GM23338 (cell line): ENCODE data around the gene MTARC1. TPM values are rescaled to one million over a fixed set of nuclear protein-coding genes. Genes with fewer than 3 reads are reported as not detected.

Experiments used
- ATAC-seq: fragments of 200-7000 bp; cut with Tn5 transposase; 3 replicates; pipeline ENCODE4 v1.9.1; 2020
- DNase-seq: peaks from one replicate; pipeline ENCODE4 v3.0.0-alpha.2; 2015; ENCODE audit warnings: low spot score
- H2AFZ ChIP-seq: fragments of 200-600 bp; sonication (generic); 2 replicates; pipeline ENCODE4 v1.8.0; 2016; ENCODE audit warnings: antibody characterized with exemption, mild to moderate bottlenecking, moderate library complexity
- H3F3A ChIP-seq: fragments of 200-600 bp; sonication (generic); replicated peaks from 2 replicates; pipeline ENCODE4 v1.8.0; 2017; ENCODE audit warnings: antibody characterized with exemption, mixed run types, low read depth
- H3K27ac ChIP-seq: fragments of 200-600 bp; sonication (generic); 2 replicates; pipeline ENCODE4 v1.6.1; 2016; ENCODE audit warnings: low read depth
- H3K27me3 ChIP-seq: fragments of 200-600 bp; sonication (generic); 2 replicates; pipeline ENCODE4 v1.8.0; 2016; ENCODE audit warnings: mild to moderate bottlenecking, mixed run types, moderate library complexity; ENCODE audit not compliant: insufficient read depth
- H3K36me3 ChIP-seq: fragments of 200-600 bp; sonication (generic); 2 replicates; pipeline ENCODE4 v1.8.0; 2016; ENCODE audit warnings: mild to moderate bottlenecking; ENCODE audit not compliant: insufficient read depth
- H3K4me1 ChIP-seq: fragments of 200-600 bp; sonication (generic); 2 replicates; pipeline ENCODE4 v1.8.0; 2016; ENCODE audit warnings: mild to moderate bottlenecking, moderate library complexity; ENCODE audit not compliant: insufficient read depth
- H3K4me2 ChIP-seq: fragments of 200-600 bp; sonication (generic); 2 replicates; pipeline ENCODE4 v1.7.1; 2017; ENCODE audit warnings: mixed run types
- H3K4me3 ChIP-seq: fragments of 200-600 bp; sonication (generic); 2 replicates; pipeline ENCODE4 v1.6.1; 2016; ENCODE audit warnings: mixed run types
- H3K79me2 ChIP-seq: fragments of 200-600 bp; sonication (generic); replicated peaks from 2 replicates; pipeline ENCODE4 v1.8.0; 2017; ENCODE audit warnings: mild to moderate bottlenecking; ENCODE audit not compliant: insufficient read depth
- H3K9me2 ChIP-seq: fragments of 200-600 bp; sonication (generic); 2 replicates; pipeline ENCODE4 v1.8.0; 2017; ENCODE audit not compliant: insufficient read depth
- H4K20me1 ChIP-seq: fragments of 200-600 bp; sonication (generic); replicated peaks from 2 replicates; pipeline ENCODE4 v1.8.0; 2017; ENCODE audit warnings: mild to moderate bottlenecking; ENCODE audit not compliant: insufficient read depth
- H3K27ac Mint-ChIP-seq: 2 replicates; pipeline ENCODE4 v1.8.0; 2020; ENCODE audit warnings: inconsistent platforms, mild to moderate bottlenecking, moderate library complexity, mixed read lengths
- H3K27me3 Mint-ChIP-seq: 3 replicates; pipeline ENCODE4 v1.8.0; 2022; ENCODE audit warnings: low read depth, mild to moderate bottlenecking, moderate library complexity, mixed read lengths, inconsistent platforms; ENCODE audit not compliant: insufficient read depth, poor library complexity
- H3K36me3 Mint-ChIP-seq: 3 replicates; pipeline ENCODE4 v1.8.0; 2021; ENCODE audit warnings: low read depth, mild to moderate bottlenecking, inconsistent platforms, moderate library complexity, mixed read lengths
- H3K4me1 Mint-ChIP-seq: 3 replicates; pipeline ENCODE4 v1.8.0; 2020; ENCODE audit warnings: mild to moderate bottlenecking, inconsistent platforms, mixed read lengths
- H3K4me3 Mint-ChIP-seq: 3 replicates; pipeline ENCODE4 v1.8.0; 2021; ENCODE audit warnings: moderate library complexity, mild to moderate bottlenecking, inconsistent platforms, mixed read lengths
- H3K9me3 Mint-ChIP-seq: 3 replicates; pipeline ENCODE4 v1.8.0; 2020; ENCODE audit warnings: moderate library complexity, mild to moderate bottlenecking, inconsistent platforms, mixed read lengths
- CREB1 ChIP-seq: fragments of 250-450 bp; sonication (Bioruptor Pico); IDR thresholded peaks from 2 replicates; pipeline ENCODE4 v1.5.0; 2020; ENCODE audit warnings: low read depth, mild to moderate bottlenecking, moderate library complexity
- EZH2 ChIP-seq: fragments of 200-600 bp; sonication (generic); IDR thresholded peaks from one replicate; pipeline ENCODE4 v1.8.0; 2017; ENCODE audit warnings: antibody characterized with exemption, mild to moderate bottlenecking, low read depth; ENCODE audit not compliant: unreplicated experiment
- EZH2phosphoT487 ChIP-seq: fragments of 200-600 bp; sonication (generic); IDR thresholded peaks from one replicate; pipeline ENCODE4 v1.8.1; 2018; ENCODE audit warnings: antibody characterized with exemption; ENCODE audit not compliant: unreplicated experiment
- JUNB ChIP-seq: IDR thresholded peaks from one replicate; pipeline ENCODE4 v1.6.1; 2016; ENCODE audit warnings: antibody characterized with exemption; ENCODE audit not compliant: unreplicated experiment
- NANOG ChIP-seq: IDR thresholded peaks from 2 replicates; pipeline ENCODE4 v1.6.1; 2016; ENCODE audit warnings: antibody characterized with exemption, borderline replicate concordance
- POLR2AphosphoS5 ChIP-seq: IDR thresholded peaks from 2 replicates; pipeline ENCODE4 v1.6.1; 2016; ENCODE audit warnings: antibody characterized with exemption, low read depth
- STAT1 ChIP-seq: IDR thresholded peaks from one replicate; pipeline ENCODE4 v1.6.1; 2016; ENCODE audit warnings: antibody characterized with exemption; ENCODE audit not compliant: unreplicated experiment
- ZNF114 ChIP-seq: fragments of 250-450 bp; sonication (Bioruptor Pico); IDR thresholded peaks from 2 replicates; pipeline ENCODE4 v1.5.0; 2020; ENCODE audit warnings: mild to moderate bottlenecking, moderate library complexity
- ZNF331 ChIP-seq: fragments of 250-450 bp; sonication (Bioruptor Pico); IDR thresholded peaks from 2 replicates; pipeline ENCODE4 v1.5.0; 2020; ENCODE audit warnings: low read depth, mild to moderate bottlenecking, moderate library complexity
- polyA plus RNA-seq: library from polyadenylated mRNA; unstranded; fragments of >200 nt; fragmentation: Nextera tagmentation; extraction: Ambion mirVana; gene quantifications from 2 replicates; pipeline ENCODE4 v1.2.1, GENCODE V29; 2016
- total RNA-seq: library from RNA; depleted of rRNA; stranded (reverse); fragments of >200 nt; shearing (Covaris generic); gene quantifications from 2 replicates; pipeline ENCODE4 v1.2.3, GENCODE V29; 2014
- TF ChIP-seq, protein P1 (sequence below): IDR thresholded peaks from one replicate; pipeline ENCODE4 v1.6.1; 2018; ENCODE audit warnings: antibody characterized with exemption; ENCODE audit not compliant: unreplicated experiment
- TF ChIP-seq, protein P2 (sequence below): IDR thresholded peaks from 2 replicates; pipeline ENCODE4 v1.6.1; 2016; ENCODE audit warnings: antibody characterized with exemption
- TF ChIP-seq, protein P3 (sequence below): fragments of 250-450 bp; sonication (Bioruptor Pico); IDR thresholded peaks from 2 replicates; pipeline ENCODE4 v1.5.0; 2020; ENCODE audit warnings: mild to moderate bottlenecking, moderate library complexity
- TF ChIP-seq, protein P4 (sequence below), 2 experiments: fragments of 200-600 bp in 1 of 2; sonication (generic) in 1 of 2; conservative IDR thresholded peaks; 2 replicates each; pipeline versions ENCODE4 v1.5.1 to v1.6.1; 2016 to 2017; ENCODE audit warnings: antibody characterized with exemption in 2 of 2, low read depth in 2 of 2, mild to moderate bottlenecking in 2 of 2, moderate library complexity in 1 of 2

Gene MTARC1
- total and polyA plus RNA-seq, 2 experiments from 2014 or later = 33.9 to 34.6 TPM

DNA sequence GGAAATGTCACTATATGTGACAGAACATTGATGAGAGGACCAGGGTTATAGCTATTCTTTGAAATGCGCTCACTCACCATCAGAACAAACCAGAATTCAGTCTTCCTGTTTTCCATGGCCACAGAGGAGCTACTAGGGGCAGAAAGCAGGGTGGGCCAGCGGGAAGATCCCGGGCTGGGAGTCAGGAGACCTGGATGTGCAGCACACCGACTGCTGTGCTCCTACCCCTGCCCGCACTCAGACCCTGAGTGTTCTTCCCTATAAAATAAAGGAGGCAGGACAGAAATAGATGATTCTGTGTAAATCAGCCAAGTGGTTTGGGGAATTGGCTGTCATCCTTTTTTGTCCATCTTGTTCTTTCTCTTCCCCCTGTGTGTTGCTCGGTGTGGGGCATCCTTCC is 21.0 kb downstream of the MTARC1 start:
- H3K9me3 Mint-ChIP-seq = no peaks in the 10 kb centered on the region
- Histone ChIP-seq H3F3A (no peaks in the 10 kb centered on the region), H3K27me3 (no peaks in the 10 kb centered on the region), H3K27ac (no peak overlapping the region), H3K4me3 (no peak overlapping the region), H3K9me2 (no peaks in the 10 kb centered on the region), H3K4me2 (no peak overlapping the region), H3K79me2 (no peaks in the 10 kb centered on the region), H4K20me1 (peaks cover 4% of the 10 kb centered on the region; the same call in 1 of the 2 replicates), H3K4me1 (0 out of 2 replicates have a peak, but pooled peaks cover 3% of the 10 kb centered on the region), H3K36me3 (peaks cover 5% of the 10 kb centered on the region), H2AFZ (no peak overlapping the region)
- TF ChIP-seq STAT1 = no peak
- TF ChIP-seq, protein P1, sequence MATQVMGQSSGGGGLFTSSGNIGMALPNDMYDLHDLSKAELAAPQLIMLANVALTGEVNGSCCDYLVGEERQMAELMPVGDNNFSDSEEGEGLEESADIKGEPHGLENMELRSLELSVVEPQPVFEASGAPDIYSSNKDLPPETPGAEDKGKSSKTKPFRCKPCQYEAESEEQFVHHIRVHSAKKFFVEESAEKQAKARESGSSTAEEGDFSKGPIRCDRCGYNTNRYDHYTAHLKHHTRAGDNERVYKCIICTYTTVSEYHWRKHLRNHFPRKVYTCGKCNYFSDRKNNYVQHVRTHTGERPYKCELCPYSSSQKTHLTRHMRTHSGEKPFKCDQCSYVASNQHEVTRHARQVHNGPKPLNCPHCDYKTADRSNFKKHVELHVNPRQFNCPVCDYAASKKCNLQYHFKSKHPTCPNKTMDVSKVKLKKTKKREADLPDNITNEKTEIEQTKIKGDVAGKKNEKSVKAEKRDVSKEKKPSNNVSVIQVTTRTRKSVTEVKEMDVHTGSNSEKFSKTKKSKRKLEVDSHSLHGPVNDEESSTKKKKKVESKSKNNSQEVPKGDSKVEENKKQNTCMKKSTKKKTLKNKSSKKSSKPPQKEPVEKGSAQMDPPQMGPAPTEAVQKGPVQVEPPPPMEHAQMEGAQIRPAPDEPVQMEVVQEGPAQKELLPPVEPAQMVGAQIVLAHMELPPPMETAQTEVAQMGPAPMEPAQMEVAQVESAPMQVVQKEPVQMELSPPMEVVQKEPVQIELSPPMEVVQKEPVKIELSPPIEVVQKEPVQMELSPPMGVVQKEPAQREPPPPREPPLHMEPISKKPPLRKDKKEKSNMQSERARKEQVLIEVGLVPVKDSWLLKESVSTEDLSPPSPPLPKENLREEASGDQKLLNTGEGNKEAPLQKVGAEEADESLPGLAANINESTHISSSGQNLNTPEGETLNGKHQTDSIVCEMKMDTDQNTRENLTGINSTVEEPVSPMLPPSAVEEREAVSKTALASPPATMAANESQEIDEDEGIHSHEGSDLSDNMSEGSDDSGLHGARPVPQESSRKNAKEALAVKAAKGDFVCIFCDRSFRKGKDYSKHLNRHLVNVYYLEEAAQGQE = no peak
- no peak for TF ChIP-seq ZNF114 (CRISPR knock-in tag)
- TF ChIP-seq NANOG = no peak
- TF ChIP-seq EZH2 = no peak
- TF ChIP-seq POLR2AphosphoS5 = no peak
- TF ChIP-seq CREB1 (CRISPR knock-in tag) = no peak
- TF ChIP-seq ZNF331 (CRISPR knock-in tag) = no peak
- TF ChIP-seq, protein P2, sequence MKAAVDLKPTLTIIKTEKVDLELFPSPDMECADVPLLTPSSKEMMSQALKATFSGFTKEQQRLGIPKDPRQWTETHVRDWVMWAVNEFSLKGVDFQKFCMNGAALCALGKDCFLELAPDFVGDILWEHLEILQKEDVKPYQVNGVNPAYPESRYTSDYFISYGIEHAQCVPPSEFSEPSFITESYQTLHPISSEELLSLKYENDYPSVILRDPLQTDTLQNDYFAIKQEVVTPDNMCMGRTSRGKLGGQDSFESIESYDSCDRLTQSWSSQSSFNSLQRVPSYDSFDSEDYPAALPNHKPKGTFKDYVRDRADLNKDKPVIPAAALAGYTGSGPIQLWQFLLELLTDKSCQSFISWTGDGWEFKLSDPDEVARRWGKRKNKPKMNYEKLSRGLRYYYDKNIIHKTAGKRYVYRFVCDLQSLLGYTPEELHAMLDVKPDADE = no peak
- TF ChIP-seq EZH2phosphoT487 = no peak
- TF ChIP-seq, protein P3, sequence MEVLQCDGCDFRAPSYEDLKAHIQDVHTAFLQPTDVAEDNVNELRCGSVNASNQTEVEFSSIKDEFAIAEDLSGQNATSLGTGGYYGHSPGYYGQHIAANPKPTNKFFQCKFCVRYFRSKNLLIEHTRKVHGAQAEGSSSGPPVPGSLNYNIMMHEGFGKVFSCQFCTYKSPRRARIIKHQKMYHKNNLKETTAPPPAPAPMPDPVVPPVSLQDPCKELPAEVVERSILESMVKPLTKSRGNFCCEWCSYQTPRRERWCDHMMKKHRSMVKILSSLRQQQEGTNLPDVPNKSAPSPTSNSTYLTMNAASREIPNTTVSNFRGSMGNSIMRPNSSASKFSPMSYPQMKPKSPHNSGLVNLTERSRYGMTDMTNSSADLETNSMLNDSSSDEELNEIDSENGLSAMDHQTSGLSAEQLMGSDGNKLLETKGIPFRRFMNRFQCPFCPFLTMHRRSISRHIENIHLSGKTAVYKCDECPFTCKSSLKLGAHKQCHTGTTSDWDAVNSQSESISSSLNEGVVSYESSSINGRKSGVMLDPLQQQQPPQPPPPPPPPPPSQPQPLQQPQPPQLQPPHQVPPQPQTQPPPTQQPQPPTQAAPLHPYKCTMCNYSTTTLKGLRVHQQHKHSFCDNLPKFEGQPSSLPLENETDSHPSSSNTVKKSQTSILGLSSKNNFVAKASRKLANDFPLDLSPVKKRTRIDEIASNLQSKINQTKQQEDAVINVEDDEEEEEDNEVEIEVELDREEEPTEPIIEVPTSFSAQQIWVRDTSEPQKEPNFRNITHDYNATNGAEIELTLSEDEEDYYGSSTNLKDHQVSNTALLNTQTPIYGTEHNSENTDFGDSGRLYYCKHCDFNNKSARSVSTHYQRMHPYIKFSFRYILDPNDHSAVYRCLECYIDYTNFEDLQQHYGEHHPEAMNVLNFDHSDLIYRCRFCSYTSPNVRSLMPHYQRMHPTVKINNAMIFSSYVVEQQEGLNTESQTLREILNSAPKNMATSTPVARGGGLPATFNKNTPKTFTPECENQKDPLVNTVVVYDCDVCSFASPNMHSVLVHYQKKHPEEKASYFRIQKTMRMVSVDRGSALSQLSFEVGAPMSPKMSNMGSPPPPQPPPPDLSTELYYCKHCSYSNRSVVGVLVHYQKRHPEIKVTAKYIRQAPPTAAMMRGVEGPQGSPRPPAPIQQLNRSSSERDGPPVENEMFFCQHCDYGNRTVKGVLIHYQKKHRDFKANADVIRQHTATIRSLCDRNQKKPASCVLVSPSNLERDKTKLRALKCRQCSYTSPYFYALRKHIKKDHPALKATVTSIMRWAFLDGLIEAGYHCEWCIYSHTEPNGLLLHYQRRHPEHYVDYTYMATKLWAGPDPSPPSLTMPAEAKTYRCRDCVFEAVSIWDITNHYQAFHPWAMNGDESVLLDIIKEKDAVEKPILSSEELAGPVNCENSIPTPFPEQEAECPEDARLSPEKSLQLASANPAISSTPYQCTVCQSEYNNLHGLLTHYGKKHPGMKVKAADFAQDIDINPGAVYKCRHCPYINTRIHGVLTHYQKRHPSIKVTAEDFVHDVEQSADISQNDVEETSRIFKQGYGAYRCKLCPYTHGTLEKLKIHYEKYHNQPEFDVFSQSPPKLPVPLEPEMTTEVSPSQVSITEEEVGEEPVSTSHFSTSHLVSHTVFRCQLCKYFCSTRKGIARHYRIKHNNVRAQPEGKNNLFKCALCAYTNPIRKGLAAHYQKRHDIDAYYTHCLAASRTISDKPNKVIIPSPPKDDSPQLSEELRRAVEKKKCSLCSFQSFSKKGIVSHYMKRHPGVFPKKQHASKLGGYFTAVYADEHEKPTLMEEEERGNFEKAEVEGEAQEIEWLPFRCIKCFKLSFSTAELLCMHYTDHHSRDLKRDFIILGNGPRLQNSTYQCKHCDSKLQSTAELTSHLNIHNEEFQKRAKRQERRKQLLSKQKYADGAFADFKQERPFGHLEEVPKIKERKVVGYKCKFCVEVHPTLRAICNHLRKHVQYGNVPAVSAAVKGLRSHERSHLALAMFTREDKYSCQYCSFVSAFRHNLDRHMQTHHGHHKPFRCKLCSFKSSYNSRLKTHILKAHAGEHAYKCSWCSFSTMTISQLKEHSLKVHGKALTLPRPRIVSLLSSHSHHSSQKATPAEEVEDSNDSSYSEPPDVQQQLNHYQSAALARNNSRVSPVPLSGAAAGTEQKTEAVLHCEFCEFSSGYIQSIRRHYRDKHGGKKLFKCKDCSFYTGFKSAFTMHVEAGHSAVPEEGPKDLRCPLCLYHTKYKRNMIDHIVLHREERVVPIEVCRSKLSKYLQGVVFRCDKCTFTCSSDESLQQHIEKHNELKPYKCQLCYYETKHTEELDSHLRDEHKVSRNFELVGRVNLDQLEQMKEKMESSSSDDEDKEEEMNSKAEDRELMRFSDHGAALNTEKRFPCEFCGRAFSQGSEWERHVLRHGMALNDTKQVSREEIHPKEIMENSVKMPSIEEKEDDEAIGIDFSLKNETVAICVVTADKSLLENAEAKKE (CRISPR knock-in tag) = no peak
- TF ChIP-seq, protein P4, sequence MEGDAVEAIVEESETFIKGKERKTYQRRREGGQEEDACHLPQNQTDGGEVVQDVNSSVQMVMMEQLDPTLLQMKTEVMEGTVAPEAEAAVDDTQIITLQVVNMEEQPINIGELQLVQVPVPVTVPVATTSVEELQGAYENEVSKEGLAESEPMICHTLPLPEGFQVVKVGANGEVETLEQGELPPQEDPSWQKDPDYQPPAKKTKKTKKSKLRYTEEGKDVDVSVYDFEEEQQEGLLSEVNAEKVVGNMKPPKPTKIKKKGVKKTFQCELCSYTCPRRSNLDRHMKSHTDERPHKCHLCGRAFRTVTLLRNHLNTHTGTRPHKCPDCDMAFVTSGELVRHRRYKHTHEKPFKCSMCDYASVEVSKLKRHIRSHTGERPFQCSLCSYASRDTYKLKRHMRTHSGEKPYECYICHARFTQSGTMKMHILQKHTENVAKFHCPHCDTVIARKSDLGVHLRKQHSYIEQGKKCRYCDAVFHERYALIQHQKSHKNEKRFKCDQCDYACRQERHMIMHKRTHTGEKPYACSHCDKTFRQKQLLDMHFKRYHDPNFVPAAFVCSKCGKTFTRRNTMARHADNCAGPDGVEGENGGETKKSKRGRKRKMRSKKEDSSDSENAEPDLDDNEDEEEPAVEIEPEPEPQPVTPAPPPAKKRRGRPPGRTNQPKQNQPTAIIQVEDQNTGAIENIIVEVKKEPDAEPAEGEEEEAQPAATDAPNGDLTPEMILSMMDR (conservative IDR thresholded peaks at IDR 0.05; ENCODE audit: low read depth in 2 of 2) = no peak
- TF ChIP-seq JUNB = no peak
- no peak overlapping the region for H3K4me3 Mint-ChIP-seq
- H3K4me1 Mint-ChIP-seq = peaks cover 18% of the 10 kb centered on the region; the same call in 2 of the 3 replicates
- DNase-seq (no peak), ATAC-seq (no peak)
- H3K27me3 Mint-ChIP-seq = peaks cover 6% of the 10 kb centered on the region
- no peak overlapping the region for H3K27ac Mint-ChIP-seq
- peaks cover 47% of the 10 kb centered on the region for H3K36me3 Mint-ChIP-seq
